ENCODE measurements around the gene ALDH1A3.

Gene ALDH1A3

GRCh38 chr15:100835636-100836035 lies 44.0 kb upstream of the ALDH1A3 start:
- no peak for TF ChIP-seq ZNF70 (CRISPR knock-in tag; IDR thresholded peaks at IDR 0.05)
- TF ChIP-seq RARB (CRISPR knock-in tag; IDR thresholded peaks at IDR 0.05), result no peak
- no peak for TF ChIP-seq ZFP3 (CRISPR knock-in tag; IDR thresholded peaks at IDR 0.05)
- TF ChIP-seq ZNF565 (CRISPR knock-in tag; conservative IDR thresholded peaks at IDR 0.05; ENCODE audit: low read depth), result no peak
- TF ChIP-seq ZC3H10 (CRISPR knock-in tag; IDR thresholded peaks at IDR 0.05), result no peak
- no peak for TF ChIP-seq CSRNP3 (CRISPR knock-in tag; IDR thresholded peaks at IDR 0.05)
- TF ChIP-seq CSDC2 (CRISPR knock-in tag; IDR thresholded peaks at IDR 0.05), result no peak
- no peak for TF ChIP-seq TCF4 (CRISPR knock-in tag; IDR thresholded peaks at IDR 0.05; ENCODE audit: borderline replicate concordance)
- no peak for TF ChIP-seq ARNTL (CRISPR knock-in tag; IDR thresholded peaks at IDR 0.05; ENCODE audit: borderline replicate concordance, low read depth)
- TF ChIP-seq ISL1 (CRISPR knock-in tag; IDR thresholded peaks at IDR 0.05), result no peak
- TF ChIP-seq ESRRG (CRISPR knock-in tag; IDR thresholded peaks at IDR 0.05), result no peak
- TF ChIP-seq PPARA (CRISPR knock-in tag; IDR thresholded peaks at IDR 0.05; ENCODE audit: borderline replicate concordance), result no peak
- TF ChIP-seq POU6F1 (CRISPR knock-in tag; IDR thresholded peaks at IDR 0.05; ENCODE audit: borderline replicate concordance, low read depth), result no peak

GRCh38 chr15:100836501-100836900 lies 43.1 kb upstream of the ALDH1A3 start:
- ATAC-seq, result no peak
- TF ChIP-seq ZFP3 (CRISPR knock-in tag; IDR thresholded peaks at IDR 0.05) (no peak), CREB5 (CRISPR knock-in tag; IDR thresholded peaks at IDR 0.05; ENCODE audit: low read depth) (no peak)

More at GRCh38 chr15:100835636-100836035, 44.0 kb upstream of the ALDH1A3 start:
- ATAC-seq, result no peak

GRCh38 chr15:100841426-100841825 lies 38.2 kb upstream of the ALDH1A3 start:
- no peak for TF ChIP-seq ZNF8 (CRISPR knock-in tag; IDR thresholded peaks at IDR 0.05)
- TF ChIP-seq ZC3H10 (CRISPR knock-in tag; IDR thresholded peaks at IDR 0.05), result no peak
- no peak for ATAC-seq

GRCh38 chr15:100842756-100843730 lies 36.6 kb upstream of the ALDH1A3 start:
- TF ChIP-seq ZFP3 (CRISPR knock-in tag; IDR thresholded peaks at IDR 0.05) (no peak), RARB (CRISPR knock-in tag; IDR thresholded peaks at IDR 0.05) (no peak), ARNTL (CRISPR knock-in tag; IDR thresholded peaks at IDR 0.05; ENCODE audit: borderline replicate concordance, low read depth) (no peak), PATZ1 (CRISPR knock-in tag; IDR thresholded peaks at IDR 0.05; ENCODE audit: borderline replicate concordance) (no peak), TOX (CRISPR knock-in tag; IDR thresholded peaks at IDR 0.05; ENCODE audit: borderline replicate concordance) (no peak), POU6F1 (CRISPR knock-in tag; IDR thresholded peaks at IDR 0.05; ENCODE audit: borderline replicate concordance, low read depth) (no peak), ZNF565 (CRISPR knock-in tag; conservative IDR thresholded peaks at IDR 0.05; ENCODE audit: low read depth) (no peak), ZFP30 (CRISPR knock-in tag; IDR thresholded peaks at IDR 0.05) (no peak), SNAI2 (CRISPR knock-in tag; IDR thresholded peaks at IDR 0.05) (no peak), BACH2 (CRISPR knock-in tag; IDR thresholded peaks at IDR 0.05; ENCODE audit: borderline replicate concordance) (no peak)
- ATAC-seq, result no peak; the same call in 2 of the 3 replicates
